ENCODE measurements around the gene PRRG3.

The PRRG3 gene

GRCh38 chrX:151701531-151701930, 6.3 kb downstream of the PRRG3 start:
- H3K27ac ChIP-seq (ENCODE audit: low read depth, low read length, poor library complexity, severe bottlenecking), result no peak overlapping the region
- H3K36me3 ChIP-seq (ENCODE audit: insufficient read depth, low read length), result no peaks in the 10 kb centered on the region
- H3F3A ChIP-seq (ENCODE audit: insufficient read depth, low read length), result no peaks in the 10 kb centered on the region
- no peak for TF ChIP-seq EZH2 (IDR thresholded peaks at IDR 0.05; ENCODE audit: borderline replicate concordance, low read length)
- TF ChIP-seq, protein P1, sequence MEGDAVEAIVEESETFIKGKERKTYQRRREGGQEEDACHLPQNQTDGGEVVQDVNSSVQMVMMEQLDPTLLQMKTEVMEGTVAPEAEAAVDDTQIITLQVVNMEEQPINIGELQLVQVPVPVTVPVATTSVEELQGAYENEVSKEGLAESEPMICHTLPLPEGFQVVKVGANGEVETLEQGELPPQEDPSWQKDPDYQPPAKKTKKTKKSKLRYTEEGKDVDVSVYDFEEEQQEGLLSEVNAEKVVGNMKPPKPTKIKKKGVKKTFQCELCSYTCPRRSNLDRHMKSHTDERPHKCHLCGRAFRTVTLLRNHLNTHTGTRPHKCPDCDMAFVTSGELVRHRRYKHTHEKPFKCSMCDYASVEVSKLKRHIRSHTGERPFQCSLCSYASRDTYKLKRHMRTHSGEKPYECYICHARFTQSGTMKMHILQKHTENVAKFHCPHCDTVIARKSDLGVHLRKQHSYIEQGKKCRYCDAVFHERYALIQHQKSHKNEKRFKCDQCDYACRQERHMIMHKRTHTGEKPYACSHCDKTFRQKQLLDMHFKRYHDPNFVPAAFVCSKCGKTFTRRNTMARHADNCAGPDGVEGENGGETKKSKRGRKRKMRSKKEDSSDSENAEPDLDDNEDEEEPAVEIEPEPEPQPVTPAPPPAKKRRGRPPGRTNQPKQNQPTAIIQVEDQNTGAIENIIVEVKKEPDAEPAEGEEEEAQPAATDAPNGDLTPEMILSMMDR (IDR thresholded peaks at IDR 0.05; ENCODE audit: low read length), result no peak
- no peak overlapping the region for H3K9ac ChIP-seq (ENCODE audit: low read length)
- H3K4me1 ChIP-seq (ENCODE audit: insufficient read depth, low read length, severe bottlenecking), result no peaks in the 10 kb centered on the region
- H3K9me2 ChIP-seq (ENCODE audit: low read depth, low read length), result no peaks in the 10 kb centered on the region
- no peaks in the 10 kb centered on the region for H4K20me1 ChIP-seq (ENCODE audit: insufficient read depth, low read length)
- H3K4me2 ChIP-seq (ENCODE audit: low read length), result no peak overlapping the region
- H3K4me3 ChIP-seq (ENCODE audit: low read depth, low read length, poor library complexity, severe bottlenecking), result no peak overlapping the region
- no peaks in the 10 kb centered on the region for H3K27me3 ChIP-seq (ENCODE audit: insufficient read depth, low read length)
- no peaks in the 10 kb centered on the region for H3K79me2 ChIP-seq (ENCODE audit: insufficient read depth, low read length)
- no peaks in the 10 kb centered on the region for H3K9me3 ChIP-seq (ENCODE audit: low read length)
- H2AFZ ChIP-seq (ENCODE audit: low read length), result no peak overlapping the region

GRCh38 chrX:151702026-151702714, 6.9 kb downstream of the PRRG3 start:
- H3K9me3 ChIP-seq (ENCODE audit: low read length), result no peaks in the 10 kb centered on the region
- TF ChIP-seq EZH2 (IDR thresholded peaks at IDR 0.05; ENCODE audit: borderline replicate concordance, low read length), result no peak
- TF ChIP-seq, protein P1 (IDR thresholded peaks at IDR 0.05; ENCODE audit: low read length), result no peak

GRCh38 chrX:151702741-151703340, 7.6 kb downstream of the PRRG3 start:
- Histone ChIP-seq H3K4me3 (ENCODE audit: low read depth, low read length, poor library complexity, severe bottlenecking) (no peak overlapping the region), H3K27me3 (ENCODE audit: insufficient read depth, low read length) (no peaks in the 10 kb centered on the region), H3K36me3 (ENCODE audit: insufficient read depth, low read length) (no peaks in the 10 kb centered on the region), H3K4me2 (ENCODE audit: low read length) (no peak overlapping the region), H3K9ac (ENCODE audit: low read length) (no peak overlapping the region), H2AFZ (ENCODE audit: low read length) (no peak overlapping the region), H3F3A (ENCODE audit: insufficient read depth, low read length) (no peaks in the 10 kb centered on the region), H3K79me2 (ENCODE audit: insufficient read depth, low read length) (no peaks in the 10 kb centered on the region), H3K9me2 (ENCODE audit: low read depth, low read length) (no peaks in the 10 kb centered on the region), H3K9me3 (ENCODE audit: low read length) (no peaks in the 10 kb centered on the region), H3K27ac (ENCODE audit: low read depth, low read length, poor library complexity, severe bottlenecking) (no peak overlapping the region), H3K4me1 (ENCODE audit: insufficient read depth, low read length, severe bottlenecking) (no peaks in the 10 kb centered on the region), H4K20me1 (ENCODE audit: insufficient read depth, low read length) (no peaks in the 10 kb centered on the region)
- TF ChIP-seq EZH2 (IDR thresholded peaks at IDR 0.05; ENCODE audit: borderline replicate concordance, low read length), result no peak
- TF ChIP-seq, protein P1 (IDR thresholded peaks at IDR 0.05; ENCODE audit: low read length), result no peak

More at GRCh38 chrX:151702026-151702714, 6.9 kb downstream of the PRRG3 start:
- H3K4me3 ChIP-seq (ENCODE audit: low read depth, low read length, poor library complexity, severe bottlenecking), result no peak overlapping the region
- no peak overlapping the region for H3K4me2 ChIP-seq (ENCODE audit: low read length)
- no peak overlapping the region for H3K9ac ChIP-seq (ENCODE audit: low read length)
- no peaks in the 10 kb centered on the region for H3K79me2 ChIP-seq (ENCODE audit: insufficient read depth, low read length)
- H3K27ac ChIP-seq (ENCODE audit: low read depth, low read length, poor library complexity, severe bottlenecking), result no peak overlapping the region
- no peaks in the 10 kb centered on the region for H3K9me2 ChIP-seq (ENCODE audit: low read depth, low read length)
- H2AFZ ChIP-seq (ENCODE audit: low read length), result no peak overlapping the region
- H3K36me3 ChIP-seq (ENCODE audit: insufficient read depth, low read length), result no peaks in the 10 kb centered on the region
- H3K27me3 ChIP-seq (ENCODE audit: insufficient read depth, low read length), result no peaks in the 10 kb centered on the region
- no peaks in the 10 kb centered on the region for H3F3A ChIP-seq (ENCODE audit: insufficient read depth, low read length)
- H3K4me1 ChIP-seq (ENCODE audit: insufficient read depth, low read length, severe bottlenecking), result no peaks in the 10 kb centered on the region
- H4K20me1 ChIP-seq (ENCODE audit: insufficient read depth, low read length), result no peaks in the 10 kb centered on the region
